Limb (tissue), 2 donors: Measurements from ENCODE around the gene ACKR4.
"Not testable (repeated sequence)": the region's sequence is repeated elsewhere in the genome, so short reads cannot be mapped to it uniquely, and the experiment has no call there.

Experiments
- DNase-seq, 2 donors: peaks; one replicate each; pipeline ENCODE4 v3.0.0-alpha.2; 2016; ENCODE audit errors: extremely low spot score in 2 of 2

Gene ACKR4

GRCh38 chr3:132594498-132594897 lies 2.6 kb upstream of the ACKR4 start:
- no peak for DNase-seq

DNA sequence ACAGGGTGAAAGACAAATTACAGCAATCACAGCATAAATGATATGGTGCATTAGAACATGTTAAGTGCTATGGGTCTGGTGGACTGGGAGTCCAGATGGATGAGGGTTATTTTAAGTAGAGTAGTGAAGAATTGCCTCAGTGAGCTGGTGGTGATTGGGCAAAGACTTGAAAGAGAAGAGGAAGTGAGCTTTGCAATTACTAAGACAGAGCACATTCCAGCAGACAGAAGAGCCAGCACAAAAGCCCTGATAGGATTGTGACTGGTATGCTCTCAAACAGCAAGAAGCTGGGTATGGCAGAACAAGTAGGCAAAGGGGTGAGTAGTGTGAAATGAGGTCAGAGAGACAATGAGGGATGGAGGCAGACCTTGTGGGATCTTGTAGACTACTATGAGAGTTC lies 2.1 kb upstream of the ACKR4 start:
- DNase-seq: no peak

DNA sequence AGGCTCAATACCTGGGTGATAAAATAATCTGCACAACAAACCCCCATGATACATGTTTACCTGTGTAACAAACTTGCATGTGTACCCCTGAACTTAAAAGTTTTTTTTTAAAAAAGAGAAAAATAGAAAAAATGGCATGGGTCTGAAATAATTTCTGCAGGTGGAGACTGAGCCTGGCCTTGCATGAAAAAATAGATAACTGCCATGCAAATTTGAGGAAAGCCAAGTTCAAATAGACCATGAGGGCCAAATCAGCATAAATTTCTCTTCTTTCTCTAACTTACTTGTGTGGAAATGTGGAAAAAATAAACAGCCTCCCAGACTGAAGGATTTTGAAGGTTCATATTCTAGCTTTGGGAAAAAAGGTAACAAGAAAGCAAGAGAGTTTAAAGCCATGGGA lies 744 bp upstream of the ACKR4 start:
- no peak for DNase-seq

DNA sequence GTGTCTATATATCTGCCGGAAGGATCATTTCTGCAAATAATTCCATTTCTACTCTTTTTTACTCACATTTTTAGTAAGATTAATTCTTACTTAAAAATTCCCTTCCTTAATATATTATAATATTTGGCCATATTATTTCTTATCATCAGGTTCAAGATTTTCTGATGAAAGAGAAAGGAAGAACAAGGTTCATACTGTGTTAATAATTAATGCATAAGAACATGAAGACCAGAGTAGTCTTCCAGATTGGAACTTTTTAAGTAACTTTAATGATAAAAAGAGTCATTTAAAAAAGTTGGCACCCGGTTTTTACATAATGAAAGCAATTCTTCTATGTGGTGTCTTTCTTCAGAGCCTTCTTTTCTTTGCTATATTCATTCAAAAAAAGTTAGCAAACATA lies 590 bp downstream of the ACKR4 start:
- no peak for DNase-seq

GRCh38 chr3:132598181-132598580 lies 1.1 kb downstream of the ACKR4 start:
- no peak for DNase-seq

DNA sequence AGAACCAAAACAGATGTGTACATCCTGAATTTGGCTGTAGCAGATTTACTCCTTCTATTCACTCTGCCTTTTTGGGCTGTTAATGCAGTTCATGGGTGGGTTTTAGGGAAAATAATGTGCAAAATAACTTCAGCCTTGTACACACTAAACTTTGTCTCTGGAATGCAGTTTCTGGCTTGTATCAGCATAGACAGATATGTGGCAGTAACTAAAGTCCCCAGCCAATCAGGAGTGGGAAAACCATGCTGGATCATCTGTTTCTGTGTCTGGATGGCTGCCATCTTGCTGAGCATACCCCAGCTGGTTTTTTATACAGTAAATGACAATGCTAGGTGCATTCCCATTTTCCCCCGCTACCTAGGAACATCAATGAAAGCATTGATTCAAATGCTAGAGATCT lies 3.5 kb downstream of the ACKR4 start:
- not testable (repeated sequence) for DNase-seq

DNA sequence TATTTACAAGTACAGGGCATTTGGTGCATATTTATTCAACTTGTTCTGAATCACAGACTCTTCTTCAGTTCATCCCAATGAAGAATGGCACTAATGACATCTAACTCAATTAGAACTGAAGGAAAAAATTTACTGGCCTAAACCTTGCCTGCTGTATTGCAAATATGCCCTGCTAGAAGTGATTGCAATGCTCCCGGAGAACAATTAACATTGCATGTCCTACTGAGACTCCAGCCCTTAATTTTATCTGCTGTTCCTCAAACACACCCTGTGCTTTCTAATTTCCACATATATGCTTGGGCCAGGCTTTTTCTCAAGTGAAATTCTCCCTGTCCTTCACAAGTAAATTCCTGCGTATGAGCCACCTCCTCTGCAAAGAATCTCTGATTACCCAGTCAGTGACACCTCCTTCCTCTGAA lies 8.3 kb downstream of the ACKR4 start:
- no peak for DNase-seq

DNA sequence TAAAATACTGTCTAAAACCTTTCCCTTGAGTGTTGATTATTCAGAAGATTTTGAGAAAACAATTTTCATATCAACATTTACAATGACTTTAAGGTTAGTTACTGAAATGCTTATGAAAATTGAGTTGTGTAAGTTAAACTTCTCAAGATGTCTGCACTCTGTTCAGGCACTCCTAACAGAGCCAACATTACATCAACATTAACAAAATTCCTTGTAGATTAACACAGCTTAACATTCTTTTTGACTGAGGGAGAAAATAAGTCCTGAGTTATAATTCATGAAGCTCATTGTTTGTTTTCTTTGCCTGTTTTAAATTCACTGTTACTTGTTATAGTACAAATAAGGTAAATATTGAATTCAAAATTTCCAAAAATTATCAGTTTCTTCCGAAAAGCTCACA lies 9.0 kb downstream of the ACKR4 start:
- DNase-seq: no peak

GRCh38 chr3:132606620-132607019 lies 9.6 kb downstream of the ACKR4 start:
- DNase-seq: not testable (repeated sequence)

GRCh38 chr3:132615301-132615700 lies 18.2 kb downstream of the ACKR4 start:
- DNase-seq: not testable (repeated sequence)

- DNase-seq: no peak
These were observed 18.8 kb downstream of the ACKR4 start for GRCh38 chr3:132615881-132616280.

DNA sequence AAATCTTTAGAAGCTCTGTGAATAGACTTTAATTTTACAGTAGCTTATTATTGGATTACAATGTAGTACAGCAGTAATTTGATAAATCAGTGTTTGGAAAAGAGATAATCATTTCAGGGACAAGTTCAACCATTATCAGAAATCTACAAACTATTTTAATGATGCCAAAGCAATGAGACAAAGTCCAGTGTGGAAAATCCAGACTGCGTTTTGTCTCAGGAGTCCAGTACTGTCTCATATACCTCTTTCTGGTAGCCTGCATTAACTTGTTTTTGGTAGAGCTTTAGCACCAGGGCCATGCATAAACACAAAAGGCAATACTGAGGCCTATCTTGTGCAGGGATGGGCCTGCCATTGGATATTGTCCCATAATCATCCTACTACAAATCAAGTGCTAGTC lies 19.7 kb downstream of the ACKR4 start:
- DNase-seq: no peak

DNA sequence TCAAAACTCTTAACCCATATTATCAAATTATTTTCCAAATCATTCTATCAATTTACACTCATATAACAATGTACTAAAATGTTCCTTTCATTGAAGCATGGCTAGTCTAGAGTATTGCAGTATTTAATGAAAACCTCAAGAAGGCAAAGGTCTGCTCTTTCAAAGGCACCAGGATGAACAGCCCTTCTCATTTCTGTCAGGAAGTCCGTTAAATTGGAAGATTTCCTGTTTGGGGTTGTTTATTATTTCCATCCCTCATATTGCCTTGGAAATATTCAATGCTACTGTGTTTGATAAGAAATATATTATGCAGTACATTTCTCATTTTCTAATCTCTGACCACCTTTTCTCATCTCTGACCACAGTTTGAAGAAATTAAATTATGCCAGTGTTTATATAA lies 25.1 kb downstream of the ACKR4 start:
- DNase-seq: no peak

DNA sequence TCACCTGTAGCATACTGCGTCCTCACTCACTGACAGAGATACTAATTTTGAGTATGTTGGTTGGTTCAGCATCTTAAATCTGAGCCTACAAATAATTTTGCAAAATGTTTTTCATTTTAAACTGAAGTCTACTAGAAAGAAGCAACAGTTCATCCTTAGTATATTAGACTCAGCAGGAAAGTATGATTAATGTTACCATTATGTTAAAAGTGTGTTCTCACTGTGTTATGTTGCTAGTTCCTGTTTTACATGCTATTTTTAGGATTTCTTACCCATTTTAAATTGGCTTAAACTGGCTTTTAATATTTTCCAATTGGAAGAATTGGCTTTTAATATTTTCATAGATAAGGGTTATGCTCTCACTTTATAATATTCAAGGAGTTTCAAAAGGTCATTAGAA lies 25.7 kb downstream of the ACKR4 start:
- DNase-seq: no peak

- DNase-seq: no peak
These were observed 26.6 kb downstream of the ACKR4 start for GRCh38 chr3:132623646-132624045.

GRCh38 chr3:132624790-132625189 lies 27.7 kb downstream of the ACKR4 start:
- DNase-seq: no peak

GRCh38 chr3:132625613-132626012 lies 28.5 kb downstream of the ACKR4 start:
- DNase-seq: no peak

DNA sequence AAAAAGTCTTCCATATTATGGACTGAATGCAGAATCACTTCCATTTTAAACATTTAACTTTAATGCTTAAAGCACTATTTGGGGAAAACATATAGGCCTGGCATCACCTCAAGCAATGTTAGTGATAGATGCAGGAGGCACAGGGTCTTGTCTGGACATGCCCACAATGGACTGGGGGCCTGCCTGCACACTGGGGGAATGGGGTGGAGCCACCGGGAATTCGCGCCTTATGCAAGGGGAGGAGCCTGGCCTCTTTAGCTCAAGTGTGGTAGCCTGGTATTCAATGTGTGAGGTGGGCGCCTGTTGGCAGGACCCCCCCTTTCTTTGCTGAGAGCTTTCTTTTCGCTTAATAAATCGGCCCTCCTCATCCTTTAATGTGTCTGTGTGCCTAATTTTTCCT lies 29.9 kb downstream of the ACKR4 start:
- DNase-seq: no peak

DNA sequence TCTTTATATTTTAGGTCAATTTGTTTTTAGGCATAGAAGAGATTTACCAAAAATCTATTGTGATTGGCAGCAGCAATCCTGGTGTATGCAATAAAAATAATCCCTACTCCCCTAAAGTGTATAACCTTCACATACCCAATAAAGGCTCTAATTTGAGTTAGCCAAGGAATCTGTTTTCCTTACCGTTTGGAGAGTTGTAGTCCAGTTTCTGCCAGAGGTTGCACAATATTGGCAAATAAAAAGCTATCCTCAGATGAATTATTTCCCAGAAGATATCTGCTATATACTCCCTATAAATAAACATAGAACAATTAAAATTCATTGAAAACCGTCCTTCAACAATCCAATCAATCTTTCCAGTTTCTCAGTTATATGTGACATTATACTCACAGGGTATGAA lies 31.1 kb downstream of the ACKR4 start:
- DNase-seq: no peak

GRCh38 chr3:132629928-132630327 lies 32.9 kb downstream of the ACKR4 start:
- DNase-seq: no peak

DNA sequence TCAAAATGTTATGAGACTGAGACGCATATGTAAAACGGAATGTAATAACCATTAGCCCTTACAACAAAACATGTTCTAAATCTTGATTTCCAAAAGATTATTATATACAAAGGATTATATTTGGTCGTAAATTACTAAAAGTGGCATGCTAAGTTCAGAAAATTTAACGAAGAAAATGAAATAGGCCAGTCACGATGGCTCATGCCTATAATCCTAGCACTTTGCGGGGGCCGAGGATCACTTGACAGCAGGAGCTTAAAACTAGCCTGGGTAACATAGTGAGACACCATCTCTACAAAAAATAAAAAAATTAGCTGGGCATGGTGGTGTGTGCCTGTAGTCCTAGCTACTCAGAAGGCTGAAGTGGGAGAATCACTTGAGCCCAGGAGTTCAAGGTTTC lies 33.5 kb downstream of the ACKR4 start:
- no peak for DNase-seq

DNA sequence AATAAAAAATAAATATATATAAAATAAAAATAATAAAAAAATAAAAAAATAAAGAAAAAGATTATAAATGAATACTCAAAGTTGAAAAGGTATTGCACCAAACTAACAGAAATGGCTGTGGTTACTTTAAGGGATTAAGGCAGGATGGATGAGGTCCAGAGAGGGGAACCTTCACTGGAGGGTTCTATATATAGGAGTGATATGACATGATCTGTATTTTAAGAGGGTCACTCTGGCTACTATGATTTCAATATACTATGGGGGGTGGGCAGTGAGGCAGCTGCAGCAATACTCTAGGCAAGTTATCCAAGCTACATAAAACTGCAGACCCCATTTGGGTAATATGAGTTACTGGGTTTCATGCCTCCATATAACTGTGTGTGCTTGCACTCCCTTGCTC lies 38.0 kb downstream of the ACKR4 start:
- no peak for DNase-seq

DNA sequence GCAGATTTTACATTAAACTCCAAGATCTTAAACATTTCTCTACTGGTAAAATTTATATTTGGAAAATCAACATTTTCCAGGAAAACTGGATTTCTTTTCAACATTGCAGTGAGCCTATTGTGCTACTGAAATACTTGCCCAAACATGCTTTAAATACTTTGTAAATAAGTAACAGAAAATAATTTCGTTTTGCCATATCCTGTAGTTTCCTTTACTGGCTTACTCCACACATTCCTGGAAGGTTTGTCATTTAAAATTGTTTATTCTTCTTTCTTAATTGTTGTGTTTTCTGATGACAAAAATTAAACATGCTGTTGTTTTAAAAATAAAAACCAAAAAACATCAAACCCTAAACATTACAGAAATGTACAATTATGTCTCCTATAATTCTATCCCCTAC lies 40.5 kb downstream of the ACKR4 start:
- DNase-seq: no peak

GRCh38 chr3:132638706-132639105 lies 41.6 kb downstream of the ACKR4 start:
- DNase-seq: no peak

GRCh38 chr3:132641427-132641826 lies 44.4 kb downstream of the ACKR4 start:
- DNase-seq: not testable (repeated sequence)
